ENCODE results near the gene WDR86.

The WDR86 gene

DNA sequence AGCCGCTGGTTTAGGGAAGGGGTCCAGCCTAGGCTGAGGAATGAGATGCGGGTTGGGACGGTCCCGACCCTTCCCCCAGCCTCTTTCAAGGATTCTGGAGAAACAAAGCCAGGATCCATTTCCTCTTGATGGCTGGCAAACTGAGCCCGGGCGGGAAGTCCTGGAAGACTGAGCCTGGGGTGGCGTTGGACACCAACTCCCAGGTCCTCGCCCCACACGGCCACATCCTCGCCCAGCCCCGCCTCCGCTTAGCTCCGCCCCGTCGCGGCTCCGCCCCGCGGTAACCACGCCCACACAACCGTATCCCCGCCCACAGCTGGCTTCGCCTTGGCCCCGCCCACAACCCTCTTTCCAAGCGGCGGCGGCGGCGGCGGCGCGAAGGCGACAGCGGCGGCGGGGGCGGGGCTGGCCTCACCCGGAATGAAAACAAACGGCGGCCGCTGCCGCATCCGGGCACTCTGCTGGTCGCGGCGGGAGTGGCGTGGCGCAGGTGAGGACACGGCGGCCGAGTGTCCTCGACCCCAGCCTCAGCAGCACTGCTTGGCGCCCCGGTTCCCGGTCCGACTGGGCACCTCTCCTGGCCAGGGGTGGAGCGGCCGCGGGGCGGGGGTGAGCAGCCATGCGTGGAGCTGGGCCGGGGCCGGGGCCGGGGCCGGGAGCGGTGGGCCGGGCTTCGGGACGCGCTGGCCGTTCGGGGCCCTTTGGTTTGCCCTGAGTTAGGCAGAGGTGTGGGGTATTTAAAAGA is 68.3 kb downstream of the WDR86 start, which contains the start of gene NUB1:
Gene NUB1, plus strand, starts transcription at position 456 of the 745 bp plus-strand sequence. CDS start 3,538 bp downstream, outside the sequence.
- ChIA-PET POLR2A (interaction anchor here (0.6 kb wide), 1 partner anchor 102 kb away, joined by 3 read pairs; no protein-coding TSS in a partner anchor), CTCF (interaction anchor here (0.6 to 6.1 kb wide), 4 partner anchors 10 to 98 kb away, joined by 3 to 38 read pairs (median 18); no protein-coding TSS in a partner anchor)
- DNase-seq (ENCODE audit: extremely low spot score): peak; percentile 90
- TF ChIP-seq, protein P1, sequence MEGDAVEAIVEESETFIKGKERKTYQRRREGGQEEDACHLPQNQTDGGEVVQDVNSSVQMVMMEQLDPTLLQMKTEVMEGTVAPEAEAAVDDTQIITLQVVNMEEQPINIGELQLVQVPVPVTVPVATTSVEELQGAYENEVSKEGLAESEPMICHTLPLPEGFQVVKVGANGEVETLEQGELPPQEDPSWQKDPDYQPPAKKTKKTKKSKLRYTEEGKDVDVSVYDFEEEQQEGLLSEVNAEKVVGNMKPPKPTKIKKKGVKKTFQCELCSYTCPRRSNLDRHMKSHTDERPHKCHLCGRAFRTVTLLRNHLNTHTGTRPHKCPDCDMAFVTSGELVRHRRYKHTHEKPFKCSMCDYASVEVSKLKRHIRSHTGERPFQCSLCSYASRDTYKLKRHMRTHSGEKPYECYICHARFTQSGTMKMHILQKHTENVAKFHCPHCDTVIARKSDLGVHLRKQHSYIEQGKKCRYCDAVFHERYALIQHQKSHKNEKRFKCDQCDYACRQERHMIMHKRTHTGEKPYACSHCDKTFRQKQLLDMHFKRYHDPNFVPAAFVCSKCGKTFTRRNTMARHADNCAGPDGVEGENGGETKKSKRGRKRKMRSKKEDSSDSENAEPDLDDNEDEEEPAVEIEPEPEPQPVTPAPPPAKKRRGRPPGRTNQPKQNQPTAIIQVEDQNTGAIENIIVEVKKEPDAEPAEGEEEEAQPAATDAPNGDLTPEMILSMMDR (IDR thresholded peaks at IDR 0.05; ENCODE audit: control extremely low read depth, extremely low read depth, low read depth, missing control alignments): no peak

DNA sequence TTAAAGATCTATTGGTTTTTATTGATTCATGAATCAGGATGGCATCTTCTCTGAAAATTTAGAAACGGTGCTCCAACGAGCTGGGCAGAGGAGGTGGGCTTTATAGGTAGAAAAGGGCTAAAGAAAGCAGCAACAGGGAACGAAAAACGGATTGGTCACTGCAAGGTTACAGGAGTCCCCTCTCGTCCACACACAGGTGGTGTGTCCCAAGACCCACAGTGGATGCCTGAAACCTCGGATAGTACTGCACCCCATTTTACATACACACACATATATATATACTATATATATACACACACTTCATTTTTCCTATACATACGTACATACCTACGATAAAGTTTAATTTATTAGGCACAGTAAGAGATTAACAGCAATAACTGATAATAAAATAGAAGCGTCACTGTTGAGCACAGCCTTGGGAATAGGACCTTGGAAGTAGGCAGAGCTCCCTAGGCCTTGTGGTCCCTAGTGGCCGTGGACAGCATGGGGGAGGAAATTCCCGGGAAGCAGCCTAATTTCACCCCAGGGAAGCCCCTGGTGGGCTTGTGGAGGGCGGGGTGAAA is 69.0 kb downstream of the WDR86 start:
- CTCF ChIA-PET: interaction anchor here (1.0 to 6.1 kb wide), 3 partner anchors 10 to 97 kb away, joined by 4 to 38 read pairs (median 31); no protein-coding TSS in a partner anchor
- DNase-seq (ENCODE audit: extremely low spot score): no peak
- TF ChIP-seq, protein P1 (IDR thresholded peaks at IDR 0.05; ENCODE audit: control extremely low read depth, extremely low read depth, low read depth, missing control alignments): no peak
- POLR2A ChIA-PET: no interaction called here

DNA sequence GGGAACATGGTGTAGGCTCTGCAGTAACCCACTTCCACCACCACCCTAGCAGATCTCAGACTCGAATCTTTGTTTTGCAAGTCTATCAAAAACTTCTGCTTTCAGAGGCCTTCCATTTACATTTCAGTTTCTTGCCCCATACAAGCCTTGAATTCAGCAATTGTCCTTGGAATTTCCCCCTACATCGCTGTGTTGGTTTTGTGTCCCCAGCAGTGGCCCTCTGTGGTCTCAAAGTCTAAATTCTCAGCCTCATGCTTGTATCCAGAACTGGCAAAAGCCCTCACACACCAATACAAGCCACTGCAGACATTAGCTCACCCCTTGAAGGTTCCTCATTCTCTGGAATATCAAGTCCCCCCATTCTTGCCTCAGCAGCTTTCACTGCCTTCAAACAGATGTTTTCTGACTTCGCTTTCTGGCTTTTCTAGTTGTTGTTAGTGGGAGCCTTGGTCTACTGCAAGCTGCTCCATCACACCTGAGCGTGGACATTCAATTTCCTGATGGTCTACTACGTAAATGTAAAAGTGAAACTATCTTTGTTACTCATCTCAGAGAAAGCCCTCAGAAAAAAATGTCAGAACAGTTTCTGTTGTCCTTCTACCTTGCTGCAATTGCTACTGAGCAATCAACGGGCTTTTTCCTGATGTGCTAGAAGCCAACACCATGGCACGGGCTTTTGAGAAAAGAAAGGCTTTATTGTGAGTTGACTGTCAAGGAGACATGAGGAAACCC is 70.0 kb downstream of the WDR86 start:
- CTCF ChIA-PET: interaction anchor here (1.3 to 6.1 kb wide), 3 partner anchors 11 to 169 kb away, joined by 5 to 38 read pairs (median 6); no protein-coding TSS in a partner anchor
- DNase-seq (ENCODE audit: extremely low spot score): peak; percentile 65
- TF ChIP-seq, protein P1 (IDR thresholded peaks at IDR 0.05; ENCODE audit: control extremely low read depth, extremely low read depth, low read depth, missing control alignments): no peak
- POLR2A ChIA-PET: no interaction called here

DNA sequence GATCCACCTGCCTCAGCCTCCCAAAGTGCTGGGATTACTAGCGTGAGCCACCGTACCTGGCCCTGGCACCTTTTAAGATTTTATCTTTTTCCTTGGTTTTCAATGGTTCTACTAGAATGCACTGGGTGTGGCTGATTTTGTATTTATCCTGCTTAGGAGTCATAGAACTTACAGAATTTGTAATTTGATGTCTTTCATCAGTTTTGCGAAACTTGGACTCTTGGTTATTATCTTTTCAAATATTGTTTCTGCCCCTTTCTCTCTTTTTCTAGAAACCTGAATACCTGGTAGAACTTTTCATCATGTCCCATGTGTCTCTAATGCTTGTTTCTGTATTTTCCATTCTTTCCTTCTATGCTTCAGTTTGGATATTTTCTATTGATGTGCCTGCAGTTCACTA is 71.0 kb downstream of the WDR86 start:
- DNase-seq (ENCODE audit: extremely low spot score): no peak
- CTCF ChIA-PET: interaction anchor here (1.3 to 6.1 kb wide), 3 partner anchors 12 to 170 kb away, joined by 5 to 38 read pairs (median 6); no protein-coding TSS in a partner anchor
- POLR2A ChIA-PET: no interaction called here
- TF ChIP-seq, protein P1 (IDR thresholded peaks at IDR 0.05; ENCODE audit: control extremely low read depth, extremely low read depth, low read depth, missing control alignments): no peak

DNA sequence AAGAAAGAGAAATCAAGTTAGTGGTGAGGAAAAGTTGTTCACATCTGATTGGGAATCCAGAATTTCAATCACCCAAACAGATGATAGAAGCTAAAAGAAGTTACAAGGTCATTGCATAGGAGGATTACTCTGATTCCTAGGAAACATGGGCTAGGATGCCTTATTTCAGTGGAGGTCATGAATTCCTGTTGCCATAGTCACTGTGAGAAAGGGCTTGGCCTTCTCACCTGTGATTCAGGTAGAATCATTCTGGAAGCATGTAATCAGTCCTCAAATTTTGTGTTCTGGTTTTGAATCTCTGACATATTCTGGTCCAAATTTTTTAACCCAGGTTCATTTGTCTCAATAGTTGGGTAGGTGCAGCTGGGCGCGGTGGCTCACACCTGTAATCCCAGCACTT is 72.5 kb downstream of the WDR86 start:
- no peak for DNase-seq (ENCODE audit: extremely low spot score)
- ChIA-PET POLR2A (no interaction called here), CTCF (interaction anchor here (6.1 kb wide), 1 partner anchor 14 kb away, joined by 38 read pairs; no protein-coding TSS in a partner anchor)
- TF ChIP-seq, protein P1 (IDR thresholded peaks at IDR 0.05; ENCODE audit: control extremely low read depth, extremely low read depth, low read depth, missing control alignments): no peak

Data from GM10248 (cell line).